B cell (primary cell): Measurements from ENCODE around the gene TMEM239. TPM values are rescaled to one million over a fixed set of nuclear protein-coding genes. Genes with fewer than 3 reads are reported as not detected.

Experiments used
- ATAC-seq: fragments of 200-7000 bp; cut with Tn5 transposase; one replicate; pipeline ENCODE4 v1.10.0; 2021; ENCODE audit warnings: low read depth, mild to moderate bottlenecking, moderate number of reproducible peaks, moderate library complexity
- CTCF ChIA-PET: fragments of 350-600 bp; sonication (Branson Sonifier 250); formaldehyde crosslinking; loops from one replicate; lab custom pipeline; 2021; ENCODE audit warnings: antibody characterized with exemption, inconsistent platforms; lab: Charles Lee
- POLR2A ChIA-PET: fragments of 350-600 bp; sonication (Branson Sonifier 250); formaldehyde crosslinking; loops from one replicate; lab custom pipeline; 2021; ENCODE audit warnings: antibody characterized with exemption; lab: Charles Lee
- DNase-seq: peaks from one replicate; pipeline ENCODE4 v3.0.0; 2013
- H2AFZ ChIP-seq: 2 replicates; pipeline ENCODE4 v1.6.1; 2012; ENCODE audit warnings: mild to moderate bottlenecking, low read depth, low read length; ENCODE audit not compliant: insufficient read depth, poor library complexity, severe bottlenecking
- H3K27ac ChIP-seq, 2 donors: 1 replicate in 1 of 2; 2 replicates in 1 of 2; pipeline ENCODE4 v1.5.1; 2012 to 2013; ENCODE audit warnings: low read length in 2 of 2, mild to moderate bottlenecking in 2 of 2, moderate library complexity in 1 of 2
- H3K27me3 ChIP-seq, 4 experiments: fragments of 200-600 bp in 1 of 4; sonication (generic) in 1 of 4; replicated peaks in 1 of 4; 1 replicate in 2 of 4; 2 replicates in 2 of 4; pipeline versions ENCODE4 v1.6.1 to v1.7.0; 2013 to 2016; ENCODE audit warnings: low read length in 3 of 4, mild to moderate bottlenecking in 2 of 4, mixed read lengths in 1 of 4, moderate library complexity in 1 of 4; ENCODE audit not compliant: insufficient read depth in 4 of 4, control insufficient read depth in 3 of 4; ENCODE audit errors: control extremely low read depth in 1 of 4
- H3K36me3 ChIP-seq, 2 experiments: replicated peaks in 1 of 2; 1 replicate in 1 of 2; 2 replicates in 1 of 2; pipeline versions ENCODE4 v1.6.1 to v1.7.1; 2013; ENCODE audit warnings: low read length in 1 of 2; ENCODE audit not compliant: insufficient read depth in 2 of 2, control insufficient read depth in 1 of 2; ENCODE audit errors: control extremely low read depth in 1 of 2, extremely low read depth in 1 of 2
- H3K4me1 ChIP-seq, 2 donors: fragments of 200-600 bp in 1 of 2; sonication (generic) in 1 of 2; 1 replicate in 1 of 2; 2 replicates in 1 of 2; pipeline versions ENCODE4 v1.5.1 to v1.6.1; 2013 to 2017; ENCODE audit warnings: low read length in 2 of 2; ENCODE audit not compliant: control insufficient read depth in 2 of 2, insufficient read depth in 2 of 2
- H3K4me2 ChIP-seq: replicated peaks from 2 replicates; pipeline ENCODE3; 2012; ENCODE audit warnings: mild to moderate bottlenecking, low read depth, low read length; ENCODE audit not compliant: poor library complexity, severe bottlenecking
- H3K4me3 ChIP-seq, 5 experiments: fragments of 200-600 bp in 1 of 5; sonication (generic) in 1 of 5; 1 replicate in 3 of 5; 2 replicates in 2 of 5; pipeline versions ENCODE4 v1.5.1 to v1.7.0; 2011 to 2016; ENCODE audit warnings: low read length in 4 of 5, mild to moderate bottlenecking in 4 of 5, low read depth in 2 of 5, control low read depth in 1 of 5, moderate library complexity in 1 of 5; ENCODE audit not compliant: insufficient read depth in 1 of 5; ENCODE audit errors: control extremely low read depth in 1 of 5, extremely low read depth in 1 of 5
- H3K79me2 ChIP-seq: fragments of 200-600 bp; sonication (generic); one replicate; pipeline ENCODE4 v1.6.0; 2016; ENCODE audit warnings: low read length; ENCODE audit not compliant: control insufficient read depth, insufficient read depth
- H3K9ac ChIP-seq: fragments of 200-600 bp; sonication (generic); 2 replicates; pipeline ENCODE4 v1.6.1; 2017; ENCODE audit warnings: mild to moderate bottlenecking, low read length, moderate library complexity
- H3K9me3 ChIP-seq, 3 donors: one replicate each; pipeline versions ENCODE4 v1.6.1 to v1.7.1; 2013; ENCODE audit warnings: low read length in 2 of 3; ENCODE audit not compliant: control insufficient read depth in 2 of 3, insufficient read depth in 1 of 3; ENCODE audit errors: control extremely low read depth in 1 of 3
- H4K20me1 ChIP-seq: 2 replicates; pipeline ENCODE4 v1.6.0; 2012; ENCODE audit warnings: mild to moderate bottlenecking, low read length; ENCODE audit not compliant: insufficient read depth, control insufficient read depth, poor library complexity, severe bottlenecking
- H3K27ac Mint-ChIP-seq: one replicate; pipeline ENCODE4 v1.8.0; 2021; ENCODE audit warnings: mixed read lengths
- H3K27me3 Mint-ChIP-seq: one replicate; pipeline ENCODE4 v1.8.0; 2021; ENCODE audit warnings: mixed read lengths
- H3K4me1 Mint-ChIP-seq: one replicate; pipeline ENCODE4 v1.8.0; 2021; ENCODE audit warnings: mixed read lengths
- H3K4me3 Mint-ChIP-seq: one replicate; pipeline ENCODE4 v1.8.0; 2021; ENCODE audit warnings: mixed read lengths
- H3K9me3 Mint-ChIP-seq: one replicate; pipeline ENCODE4 v1.8.0; 2022; ENCODE audit warnings: mixed read lengths; ENCODE audit not compliant: insufficient read depth
- EZH2 ChIP-seq: IDR thresholded peaks from 2 replicates; pipeline ENCODE4 v1.6.1; 2012; ENCODE audit warnings: borderline replicate concordance, low read depth, mild to moderate bottlenecking, moderate library complexity, low read length; ENCODE audit not compliant: insufficient read depth, poor library complexity, severe bottlenecking
- WGBS: methylation state at CpG from one replicate; pipeline ENCODE4 v1.1.5; 2013; ENCODE audit warnings: missing lambda C conversion rate; ENCODE audit not compliant: insufficient coverage; 5-methylcytosine and 5-hydroxymethylcytosine counted together
- intact Hi-C: fragments of 100-400 bp; cut with micrococcal nuclease; formaldehyde crosslinking; loops from one replicate; pipeline ENCODE4 v1.10.0; 2022
- polyA plus RNA-seq: library from polyadenylated mRNA; depleted of rRNA; stranded (reverse); fragments of >200 nt; gene quantifications from 2 replicates; pipeline ENCODE4 v1.2.3, GENCODE V29; 2012
- total RNA-seq, 2 donors: library from RNA; stranded (reverse); fragments of 120-200 nt in 1 of 2; gene quantifications; 1 replicate in 1 of 2; 2 replicates in 1 of 2; pipeline versions ENCODE4 v1.2.3 to v1.2.4, GENCODE V29; 2013 to 2022
- TF ChIP-seq, protein P1 (sequence below): fragments of 200-600 bp; IDR thresholded peaks from one replicate; pipeline ENCODE4 v1.8.0; 2022; ENCODE audit warnings: antibody characterized with exemption, mild to moderate bottlenecking

The TMEM239 gene
- total and polyA plus RNA-seq, 2 donors (not counting 1 experiment from before 2014, with no cell fraction given): not detected

DNA sequence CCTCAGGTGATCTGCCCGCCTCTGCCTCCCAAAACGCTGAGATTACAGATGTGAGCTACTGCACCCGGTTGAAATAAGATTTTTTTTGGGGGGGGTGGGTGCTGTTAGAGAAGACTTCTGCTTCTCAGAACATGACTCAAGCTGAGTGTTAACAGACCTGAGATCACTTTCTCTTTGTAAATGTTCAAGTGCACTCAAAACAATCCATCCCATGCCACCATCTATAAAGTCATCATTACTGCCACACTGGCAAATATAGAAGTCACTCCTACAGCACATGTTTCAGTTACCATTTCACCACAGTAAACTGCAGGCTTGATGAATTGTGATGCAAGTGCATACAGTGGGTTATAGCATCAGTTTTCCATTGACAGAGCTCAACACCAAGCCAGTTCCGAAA is 33.4 kb downstream of the TMEM239 start:
- 83% methylated on average over 4 of the region's 4 CpGs for WGBS
- H3K27me3 ChIP-seq: no peaks in the 10 kb centered on the region
- CTCF ChIA-PET: interaction anchor here (0.9 to 1.1 kb wide), 3 partner anchors 21 to 326 kb away, joined by 3 read pairs; no protein-coding TSS in a partner anchor
- no peaks in the 10 kb centered on the region for H3K27me3 Mint-ChIP-seq
- no peak overlapping the region for H3K4me3 Mint-ChIP-seq
- peaks cover 0 to 4% (median 0%) of the 10 kb centered on the region in 3 donors for H3K9me3 ChIP-seq
- peaks cover 5% of the 10 kb centered on the region for H4K20me1 ChIP-seq
- H3K4me2 ChIP-seq: no peak overlapping the region
- no peak for DNase-seq
- no peak overlapping the region for H3K4me3 ChIP-seq
- H3K79me2 ChIP-seq: peaks cover 19% of the 10 kb centered on the region
- H3K27ac Mint-ChIP-seq: no peak overlapping the region
- H3K9me3 Mint-ChIP-seq: no peaks in the 10 kb centered on the region
- peaks cover 0 to 2% of the 10 kb centered on the region in 2 experiments for H3K36me3 ChIP-seq
- no peak for ATAC-seq
- no peak overlapping the region for H3K9ac ChIP-seq
- H3K4me1 ChIP-seq: peaks cover 5 to 8% of the 10 kb centered on the region in 2 donors
- H2AFZ ChIP-seq: no peak overlapping the region
- peaks cover 16% of the 10 kb centered on the region for H3K4me1 Mint-ChIP-seq
- intact Hi-C loops: no loop called here
- TF ChIP-seq EZH2: no peak
- POLR2A ChIA-PET: no interaction called here
- H3K27ac ChIP-seq: no peak overlapping the region

DNA sequence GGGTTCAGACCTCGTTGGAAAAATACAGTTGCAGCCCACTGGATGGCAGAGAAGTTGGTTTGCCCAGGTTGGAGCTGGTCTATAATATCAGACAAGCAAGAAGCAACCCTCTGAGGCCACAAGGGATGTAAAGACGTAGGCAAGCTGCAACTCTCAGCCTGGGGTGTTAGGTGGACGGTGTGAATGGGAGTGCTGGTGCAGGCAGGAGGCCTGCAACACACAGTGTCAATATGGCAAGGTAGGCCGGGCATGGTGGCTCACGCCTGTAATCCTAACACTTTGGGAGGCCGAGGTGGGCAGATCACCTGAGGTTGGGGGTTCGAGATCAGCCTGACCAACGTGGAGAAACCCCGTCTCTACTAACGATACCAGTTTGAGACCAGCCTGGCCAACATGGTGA is 34.9 kb downstream of the TMEM239 start:
- H3K4me3 Mint-ChIP-seq: no peak overlapping the region
- TF ChIP-seq, protein P1, sequence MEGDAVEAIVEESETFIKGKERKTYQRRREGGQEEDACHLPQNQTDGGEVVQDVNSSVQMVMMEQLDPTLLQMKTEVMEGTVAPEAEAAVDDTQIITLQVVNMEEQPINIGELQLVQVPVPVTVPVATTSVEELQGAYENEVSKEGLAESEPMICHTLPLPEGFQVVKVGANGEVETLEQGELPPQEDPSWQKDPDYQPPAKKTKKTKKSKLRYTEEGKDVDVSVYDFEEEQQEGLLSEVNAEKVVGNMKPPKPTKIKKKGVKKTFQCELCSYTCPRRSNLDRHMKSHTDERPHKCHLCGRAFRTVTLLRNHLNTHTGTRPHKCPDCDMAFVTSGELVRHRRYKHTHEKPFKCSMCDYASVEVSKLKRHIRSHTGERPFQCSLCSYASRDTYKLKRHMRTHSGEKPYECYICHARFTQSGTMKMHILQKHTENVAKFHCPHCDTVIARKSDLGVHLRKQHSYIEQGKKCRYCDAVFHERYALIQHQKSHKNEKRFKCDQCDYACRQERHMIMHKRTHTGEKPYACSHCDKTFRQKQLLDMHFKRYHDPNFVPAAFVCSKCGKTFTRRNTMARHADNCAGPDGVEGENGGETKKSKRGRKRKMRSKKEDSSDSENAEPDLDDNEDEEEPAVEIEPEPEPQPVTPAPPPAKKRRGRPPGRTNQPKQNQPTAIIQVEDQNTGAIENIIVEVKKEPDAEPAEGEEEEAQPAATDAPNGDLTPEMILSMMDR: no peak
- no peak for TF ChIP-seq EZH2
- no peak overlapping the region for H2AFZ ChIP-seq
- intact Hi-C loops: no loop called here
- 95% methylated on average over 10 of the region's 10 CpGs for WGBS
- H3K27me3 Mint-ChIP-seq: no peaks in the 10 kb centered on the region
- H3K27ac Mint-ChIP-seq: no peak overlapping the region
- peaks cover 0 to 4% (median 0%) of the 10 kb centered on the region in 3 donors for H3K9me3 ChIP-seq
- CTCF ChIA-PET: interaction anchor here (0.7 to 1.5 kb wide), 3 partner anchors 14 to 207 kb away, joined by 3 to 4 read pairs (median 4); no protein-coding TSS in a partner anchor
- no peak overlapping the region for H3K9ac ChIP-seq
- no peak for ATAC-seq
- no peak overlapping the region for H3K27ac ChIP-seq
- H3K9me3 Mint-ChIP-seq: no peaks in the 10 kb centered on the region
- H3K4me1 ChIP-seq: peaks cover 5 to 8% of the 10 kb centered on the region in 2 donors
- DNase-seq: no peak
- H3K4me2 ChIP-seq: no peak overlapping the region
- peaks cover 16% of the 10 kb centered on the region for H3K4me1 Mint-ChIP-seq
- no peak overlapping the region for H3K4me3 ChIP-seq
- H3K27me3 ChIP-seq: no peaks in the 10 kb centered on the region
- POLR2A ChIA-PET: interaction anchor here (0.6 kb wide), 1 partner anchor 190 kb away, joined by 4 read pairs; no protein-coding TSS in a partner anchor
- peaks cover 9% of the 10 kb centered on the region for H4K20me1 ChIP-seq
- peaks cover 20% of the 10 kb centered on the region for H3K79me2 ChIP-seq
- H3K36me3 ChIP-seq: peaks cover 0 to 2% of the 10 kb centered on the region in 2 experiments
